22Rv1 (cell line): ENCODE data around the gene MEIOSIN.

Experiments used
- H3K27ac ChIP-seq: fragments of 450-650 bp; 2 replicates; pipeline ENCODE4 v1.5.1; 2017
- ZFX ChIP-seq: fragments of 450-650 bp; IDR thresholded peaks from 2 replicates; pipeline ENCODE4 v1.6.1; 2017; ENCODE audit warnings: antibody characterized with exemption, borderline replicate concordance
- TF ChIP-seq, protein P1 (sequence below): fragments of 450-650 bp; IDR thresholded peaks from 2 replicates; pipeline ENCODE4 v1.5.1; 2017; ENCODE audit warnings: mild to moderate bottlenecking

Gene MEIOSIN

GRCh38 chr19:45763691-45764294 is 30.6 kb downstream of the MEIOSIN start:
- no peak overlapping the region for H3K27ac ChIP-seq
- TF ChIP-seq ZFX: no peak
- TF ChIP-seq, protein P1, sequence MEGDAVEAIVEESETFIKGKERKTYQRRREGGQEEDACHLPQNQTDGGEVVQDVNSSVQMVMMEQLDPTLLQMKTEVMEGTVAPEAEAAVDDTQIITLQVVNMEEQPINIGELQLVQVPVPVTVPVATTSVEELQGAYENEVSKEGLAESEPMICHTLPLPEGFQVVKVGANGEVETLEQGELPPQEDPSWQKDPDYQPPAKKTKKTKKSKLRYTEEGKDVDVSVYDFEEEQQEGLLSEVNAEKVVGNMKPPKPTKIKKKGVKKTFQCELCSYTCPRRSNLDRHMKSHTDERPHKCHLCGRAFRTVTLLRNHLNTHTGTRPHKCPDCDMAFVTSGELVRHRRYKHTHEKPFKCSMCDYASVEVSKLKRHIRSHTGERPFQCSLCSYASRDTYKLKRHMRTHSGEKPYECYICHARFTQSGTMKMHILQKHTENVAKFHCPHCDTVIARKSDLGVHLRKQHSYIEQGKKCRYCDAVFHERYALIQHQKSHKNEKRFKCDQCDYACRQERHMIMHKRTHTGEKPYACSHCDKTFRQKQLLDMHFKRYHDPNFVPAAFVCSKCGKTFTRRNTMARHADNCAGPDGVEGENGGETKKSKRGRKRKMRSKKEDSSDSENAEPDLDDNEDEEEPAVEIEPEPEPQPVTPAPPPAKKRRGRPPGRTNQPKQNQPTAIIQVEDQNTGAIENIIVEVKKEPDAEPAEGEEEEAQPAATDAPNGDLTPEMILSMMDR: no peak

- no peak for TF ChIP-seq ZFX
- TF ChIP-seq, protein P1: no peak
- H3K27ac ChIP-seq: peak overlapping the region; percentile 33; the same call in 1 of the 2 replicates
Measured at GRCh38 chr19:45764475-45764874, 31.2 kb downstream of the MEIOSIN start.

GRCh38 chr19:45764945-45765701 is 31.9 kb downstream of the MEIOSIN start:
- TF ChIP-seq, protein P1: no peak
- no peak for TF ChIP-seq ZFX
- H3K27ac ChIP-seq: peak overlapping the region; percentile 33; the same call in 1 of the 2 replicates

DNA sequence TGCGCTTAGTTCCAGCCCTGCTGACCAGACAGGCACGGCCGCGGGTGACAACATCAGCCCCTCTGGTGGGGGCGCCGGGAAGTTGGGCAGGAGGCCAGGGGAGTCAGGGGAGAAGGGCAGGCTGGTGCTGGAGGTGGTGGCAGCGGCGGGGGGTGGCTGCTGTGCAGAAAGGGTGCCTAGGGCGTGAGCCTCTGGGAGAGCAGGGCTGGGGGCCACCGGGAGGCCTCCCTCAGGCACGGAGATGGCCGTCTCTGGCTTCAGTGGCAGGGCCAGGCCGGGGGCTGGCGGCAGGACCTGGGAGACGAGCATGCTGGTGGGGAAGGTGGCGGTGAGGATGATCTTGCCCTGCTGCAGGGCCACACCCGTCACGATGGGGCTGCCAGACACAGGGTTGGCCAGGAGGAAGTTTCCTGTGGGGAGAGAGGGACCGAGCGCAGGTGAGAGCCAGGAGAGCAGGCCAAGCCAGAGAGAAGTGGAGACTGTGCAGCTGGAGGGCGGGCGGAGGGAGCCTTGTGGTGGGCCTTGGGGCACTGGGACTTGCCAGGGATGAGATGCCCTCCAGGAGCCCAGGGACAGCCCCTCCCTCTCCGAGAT is 32.6 kb downstream of the MEIOSIN start:
- TF ChIP-seq ZFX: no peak
- TF ChIP-seq, protein P1: no peak
- no peak overlapping the region for H3K27ac ChIP-seq

GRCh38 chr19:45766296-45766868 is 33.1 kb downstream of the MEIOSIN start:
- TF ChIP-seq, protein P1: no peak
- no peak for TF ChIP-seq ZFX

DNA sequence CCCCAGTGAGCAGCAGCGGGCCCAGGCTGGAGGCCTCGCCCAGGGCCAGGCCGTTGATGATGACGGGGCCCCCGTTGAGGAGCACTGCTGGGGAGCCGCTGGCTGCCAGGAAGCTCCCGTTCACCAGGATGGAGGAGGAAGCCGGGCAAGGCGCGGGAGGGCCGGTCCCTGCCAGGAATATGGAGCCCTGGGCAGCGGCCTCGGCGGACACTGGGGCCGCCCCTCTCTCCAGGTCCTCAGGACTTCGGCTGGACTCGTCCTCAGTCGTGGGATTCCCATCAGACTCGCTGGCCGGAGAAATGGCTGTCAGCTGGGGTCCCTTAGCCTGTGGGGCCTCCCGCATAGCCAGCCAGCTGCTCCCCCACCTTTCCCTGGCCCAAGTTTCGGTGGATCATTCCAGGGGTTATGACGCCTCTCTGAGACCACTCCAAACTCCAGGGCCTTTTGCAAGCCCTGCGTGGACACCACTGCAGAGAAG is 33.7 kb downstream of the MEIOSIN start:
- TF ChIP-seq ZFX: no peak
- TF ChIP-seq, protein P1: no peak
- H3K27ac ChIP-seq: peak overlapping the region; percentile 96

More at GRCh38 chr19:45766296-45766868, 33.1 kb downstream of the MEIOSIN start:
- H3K27ac ChIP-seq: peak overlapping the region; percentile 96; the same call in 1 of the 2 replicates
